ENCODE results near the gene TEX261.

- TF ChIP-seq, protein P1, sequence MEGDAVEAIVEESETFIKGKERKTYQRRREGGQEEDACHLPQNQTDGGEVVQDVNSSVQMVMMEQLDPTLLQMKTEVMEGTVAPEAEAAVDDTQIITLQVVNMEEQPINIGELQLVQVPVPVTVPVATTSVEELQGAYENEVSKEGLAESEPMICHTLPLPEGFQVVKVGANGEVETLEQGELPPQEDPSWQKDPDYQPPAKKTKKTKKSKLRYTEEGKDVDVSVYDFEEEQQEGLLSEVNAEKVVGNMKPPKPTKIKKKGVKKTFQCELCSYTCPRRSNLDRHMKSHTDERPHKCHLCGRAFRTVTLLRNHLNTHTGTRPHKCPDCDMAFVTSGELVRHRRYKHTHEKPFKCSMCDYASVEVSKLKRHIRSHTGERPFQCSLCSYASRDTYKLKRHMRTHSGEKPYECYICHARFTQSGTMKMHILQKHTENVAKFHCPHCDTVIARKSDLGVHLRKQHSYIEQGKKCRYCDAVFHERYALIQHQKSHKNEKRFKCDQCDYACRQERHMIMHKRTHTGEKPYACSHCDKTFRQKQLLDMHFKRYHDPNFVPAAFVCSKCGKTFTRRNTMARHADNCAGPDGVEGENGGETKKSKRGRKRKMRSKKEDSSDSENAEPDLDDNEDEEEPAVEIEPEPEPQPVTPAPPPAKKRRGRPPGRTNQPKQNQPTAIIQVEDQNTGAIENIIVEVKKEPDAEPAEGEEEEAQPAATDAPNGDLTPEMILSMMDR (conservative IDR thresholded peaks at IDR 0.05 in 1 of 2, IDR thresholded peaks at IDR 0.05 in 1 of 2; ENCODE audit: extremely low read depth in 1 of 2, insufficient read depth in 1 of 2, low read depth in 1 of 2, low read length in 2 of 2), result no peak
- TF ChIP-seq EZH2 (IDR thresholded peaks at IDR 0.05; ENCODE audit: borderline replicate concordance, low read length), result no peak
Observed at GRCh38 chr2:70984228-70984575, 10.5 kb downstream of the TEX261 start.
